Measurements from ENCODE around the gene RGMA. TPM values are rescaled to one million over a fixed set of nuclear protein-coding genes. Genes with fewer than 3 reads are reported as not detected.
"Not testable (repeated sequence)": the region's sequence is repeated elsewhere in the genome, so short reads cannot be mapped to it uniquely, and the experiment has no call there.

RGMA gene
- total and polyA plus RNA-seq, 2 donors (not counting 1 experiment from before 2014, with no cell fraction given), result not detected

- H3K27ac ChIP-seq (ENCODE audit: low read length in 2 of 2), result no peak overlapping the region
- Mint-ChIP-seq H3K4me3 (no peak overlapping the region), H3K27ac (no peak overlapping the region), H3K27me3 (peaks cover 3% of the 10 kb centered on the region), H3K4me1 (peaks cover 24% of the 10 kb centered on the region), H3K9me3 (ENCODE audit: insufficient read depth) (no peaks in the 10 kb centered on the region)
- no peak for TF ChIP-seq EZH2 (IDR thresholded peaks at IDR 0.05; ENCODE audit: borderline replicate concordance, insufficient read depth, low read depth, low read length, poor library complexity, severe bottlenecking)
- TF ChIP-seq, protein P1, sequence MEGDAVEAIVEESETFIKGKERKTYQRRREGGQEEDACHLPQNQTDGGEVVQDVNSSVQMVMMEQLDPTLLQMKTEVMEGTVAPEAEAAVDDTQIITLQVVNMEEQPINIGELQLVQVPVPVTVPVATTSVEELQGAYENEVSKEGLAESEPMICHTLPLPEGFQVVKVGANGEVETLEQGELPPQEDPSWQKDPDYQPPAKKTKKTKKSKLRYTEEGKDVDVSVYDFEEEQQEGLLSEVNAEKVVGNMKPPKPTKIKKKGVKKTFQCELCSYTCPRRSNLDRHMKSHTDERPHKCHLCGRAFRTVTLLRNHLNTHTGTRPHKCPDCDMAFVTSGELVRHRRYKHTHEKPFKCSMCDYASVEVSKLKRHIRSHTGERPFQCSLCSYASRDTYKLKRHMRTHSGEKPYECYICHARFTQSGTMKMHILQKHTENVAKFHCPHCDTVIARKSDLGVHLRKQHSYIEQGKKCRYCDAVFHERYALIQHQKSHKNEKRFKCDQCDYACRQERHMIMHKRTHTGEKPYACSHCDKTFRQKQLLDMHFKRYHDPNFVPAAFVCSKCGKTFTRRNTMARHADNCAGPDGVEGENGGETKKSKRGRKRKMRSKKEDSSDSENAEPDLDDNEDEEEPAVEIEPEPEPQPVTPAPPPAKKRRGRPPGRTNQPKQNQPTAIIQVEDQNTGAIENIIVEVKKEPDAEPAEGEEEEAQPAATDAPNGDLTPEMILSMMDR (IDR thresholded peaks at IDR 0.05), result no peak
- H3K4me3 ChIP-seq (ENCODE audit: control extremely low read depth in 1 of 5, extremely low read depth in 1 of 5, insufficient read depth in 1 of 5, low read depth in 2 of 5, low read length in 4 of 5), result no peak overlapping the region
- ChIA-PET CTCF (interaction anchor here (1.0 to 9.3 kb wide), 3 partner anchors 15 to 1087 kb away, joined by 3 to 64 read pairs (median 4); no protein-coding TSS in a partner anchor), POLR2A (no interaction called here)
- H2AFZ ChIP-seq (ENCODE audit: insufficient read depth, low read depth, low read length, poor library complexity, severe bottlenecking), result no peak overlapping the region
- no peak for DNase-seq
- intact Hi-C loops (cut with micrococcal nuclease), result loop anchor here (5.0 to 10.0 kb wide), 2 partner anchors 1091 to 1289 kb away; no protein-coding TSS in a partner anchor
- peaks cover 0 to 3% (median 0%) of the 10 kb centered on the region in 4 experiments for H3K27me3 ChIP-seq (replicated peaks in 1 of 4; ENCODE audit: control extremely low read depth in 1 of 4, control insufficient read depth in 3 of 4, insufficient read depth in 4 of 4, low read length in 3 of 4)
- H3K9ac ChIP-seq (ENCODE audit: low read length), result no peak overlapping the region
- ATAC-seq (ENCODE audit: low read depth), result no peak
- H3K79me2 ChIP-seq (ENCODE audit: control insufficient read depth, insufficient read depth, low read length), result no peaks in the 10 kb centered on the region
- no peaks in the 10 kb centered on the region for H3K9me3 ChIP-seq (ENCODE audit: control extremely low read depth in 1 of 3, control insufficient read depth in 2 of 3, insufficient read depth in 1 of 3, low read length in 2 of 3)
- WGBS (ENCODE audit: insufficient coverage), result 92% methylated on average over 14 of the region's 14 CpGs
- H3K36me3 ChIP-seq (replicated peaks in 1 of 2; ENCODE audit: control extremely low read depth in 1 of 2, control insufficient read depth in 1 of 2, extremely low read depth in 1 of 2, insufficient read depth in 2 of 2, low read length in 1 of 2), result no peaks in the 10 kb centered on the region
- peaks cover 0 to 17% of the 10 kb centered on the region in 2 donors for H3K4me1 ChIP-seq (ENCODE audit: control insufficient read depth in 2 of 2, insufficient read depth in 2 of 2, low read length in 2 of 2)
- no peak overlapping the region for H3K4me2 ChIP-seq (replicated peaks; ENCODE audit: low read depth, low read length, poor library complexity, severe bottlenecking)
- H4K20me1 ChIP-seq (ENCODE audit: control insufficient read depth, insufficient read depth, low read length, poor library complexity, severe bottlenecking), result no peaks in the 10 kb centered on the region
These were observed 55.5 kb downstream of the RGMA start for GRCh38 chr15:93033434-93034045.

GRCh38 chr15:93032515-93033206 is 56.4 kb downstream of the RGMA start:
- H3K4me3 ChIP-seq (ENCODE audit: control extremely low read depth in 1 of 5, extremely low read depth in 1 of 5, insufficient read depth in 1 of 5, low read depth in 2 of 5, low read length in 4 of 5); H3K36me3 ChIP-seq (replicated peaks in 1 of 2; ENCODE audit: control extremely low read depth in 1 of 2, control insufficient read depth in 1 of 2, extremely low read depth in 1 of 2, insufficient read depth in 2 of 2, low read length in 1 of 2); H3K9ac ChIP-seq (ENCODE audit: low read length); H3K27me3 ChIP-seq (replicated peaks in 1 of 4; ENCODE audit: control extremely low read depth in 1 of 4, control insufficient read depth in 3 of 4, insufficient read depth in 4 of 4, low read length in 3 of 4); H3K4me3 Mint-ChIP-seq; H3K27ac Mint-ChIP-seq; POLR2A ChIA-PET; H4K20me1 ChIP-seq (ENCODE audit: control insufficient read depth, insufficient read depth, low read length, poor library complexity, severe bottlenecking); H3K9me3 ChIP-seq (ENCODE audit: control extremely low read depth in 1 of 3, control insufficient read depth in 2 of 3, insufficient read depth in 1 of 3, low read length in 2 of 3); H3K27ac ChIP-seq (ENCODE audit: low read length in 2 of 2); H3K4me2 ChIP-seq (replicated peaks; ENCODE audit: low read depth, low read length, poor library complexity, severe bottlenecking); H3K9me3 Mint-ChIP-seq (ENCODE audit: insufficient read depth); H3K27me3 Mint-ChIP-seq; H2AFZ ChIP-seq (ENCODE audit: insufficient read depth, low read depth, low read length, poor library complexity, severe bottlenecking); ATAC-seq (ENCODE audit: low read depth); H3K79me2 ChIP-seq (ENCODE audit: control insufficient read depth, insufficient read depth, low read length); DNase-seq: not testable (repeated sequence)
- peaks cover 0 to 17% of the 10 kb centered on the region in 2 donors for H3K4me1 ChIP-seq (ENCODE audit: control insufficient read depth in 2 of 2, insufficient read depth in 2 of 2, low read length in 2 of 2)
- WGBS (ENCODE audit: insufficient coverage), result 93% methylated on average over 20 of the region's 21 CpGs
- H3K4me1 Mint-ChIP-seq, result peaks cover 24% of the 10 kb centered on the region
- CTCF ChIA-PET, result interaction anchor here (1.0 to 9.3 kb wide), 3 partner anchors 14 to 1087 kb away, joined by 3 to 64 read pairs (median 4); no protein-coding TSS in a partner anchor
- intact Hi-C loops (cut with micrococcal nuclease), result loop anchor here (5.0 to 10.0 kb wide), 2 partner anchors 1092 to 1290 kb away; no protein-coding TSS in a partner anchor

- H3K27ac ChIP-seq (ENCODE audit: low read length in 2 of 2); ATAC-seq (ENCODE audit: low read depth); H3K79me2 ChIP-seq (ENCODE audit: control insufficient read depth, insufficient read depth, low read length); H3K9me3 ChIP-seq (ENCODE audit: control extremely low read depth in 1 of 3, control insufficient read depth in 2 of 3, insufficient read depth in 1 of 3, low read length in 2 of 3); H3K4me3 ChIP-seq (ENCODE audit: control extremely low read depth in 1 of 5, extremely low read depth in 1 of 5, insufficient read depth in 1 of 5, low read depth in 2 of 5, low read length in 4 of 5); H3K36me3 ChIP-seq (replicated peaks in 1 of 2; ENCODE audit: control extremely low read depth in 1 of 2, control insufficient read depth in 1 of 2, extremely low read depth in 1 of 2, insufficient read depth in 2 of 2, low read length in 1 of 2); H2AFZ ChIP-seq (ENCODE audit: insufficient read depth, low read depth, low read length, poor library complexity, severe bottlenecking); H3K9me3 Mint-ChIP-seq (ENCODE audit: insufficient read depth); H3K4me2 ChIP-seq (replicated peaks; ENCODE audit: low read depth, low read length, poor library complexity, severe bottlenecking); H3K27ac Mint-ChIP-seq; H3K9ac ChIP-seq (ENCODE audit: low read length); DNase-seq; POLR2A ChIA-PET; H3K4me3 Mint-ChIP-seq; H3K27me3 ChIP-seq (replicated peaks in 1 of 4; ENCODE audit: control extremely low read depth in 1 of 4, control insufficient read depth in 3 of 4, insufficient read depth in 4 of 4, low read length in 3 of 4); H4K20me1 ChIP-seq (ENCODE audit: control insufficient read depth, insufficient read depth, low read length, poor library complexity, severe bottlenecking); H3K27me3 Mint-ChIP-seq: not testable (repeated sequence)
- CTCF ChIA-PET, result interaction anchor here (0.9 to 9.3 kb wide), 3 partner anchors 14 to 1088 kb away, joined by 3 to 64 read pairs (median 4); no protein-coding TSS in a partner anchor
- intact Hi-C loops (cut with micrococcal nuclease), result loop anchor here (5.0 to 10.0 kb wide), 2 partner anchors 1093 to 1291 kb away; no protein-coding TSS in a partner anchor
- peaks cover 0 to 17% of the 10 kb centered on the region in 2 donors for H3K4me1 ChIP-seq (ENCODE audit: control insufficient read depth in 2 of 2, insufficient read depth in 2 of 2, low read length in 2 of 2)
- H3K4me1 Mint-ChIP-seq, result peaks cover 24% of the 10 kb centered on the region
- WGBS (ENCODE audit: insufficient coverage), result 95% methylated on average over 25 of the region's 44 CpGs
These were observed 57.2 kb downstream of the RGMA start for GRCh38 chr15:93031557-93032384.
